ENCODE data around the gene PTPRG.

GRCh38 chr3:61915296-61915695 is 353.9 kb downstream of the PTPRG start:
- TF ChIP-seq CTCF (IDR thresholded peaks at IDR 0.05; ENCODE audit: extremely low read depth in 1 of 2, insufficient read depth in 1 of 2, low read depth in 1 of 2, low read length in 2 of 2) (no peak), POLR2A (IDR thresholded peaks at IDR 0.05; ENCODE audit: low read depth, low read length) (no peak), EZH2 (IDR thresholded peaks at IDR 0.05; ENCODE audit: borderline replicate concordance, low read depth, low read length, severe bottlenecking) (no peak), MAX (IDR thresholded peaks at IDR 0.05; ENCODE audit: insufficient read depth, insufficient read length) (no peak), GATA2 (IDR thresholded peaks at IDR 0.05; ENCODE audit: insufficient read depth, insufficient read length, low read depth, low read length) (no peak)
